ENCODE measurements around the gene CDK6. TPM values are rescaled to one million over a fixed set of nuclear protein-coding genes. Genes with fewer than 3 reads are reported as not detected.

The CDK6 gene
- total RNA-seq, 4 donors from 2014 or later: 9.5 to 21.4 (median 15.9) TPM

DNA sequence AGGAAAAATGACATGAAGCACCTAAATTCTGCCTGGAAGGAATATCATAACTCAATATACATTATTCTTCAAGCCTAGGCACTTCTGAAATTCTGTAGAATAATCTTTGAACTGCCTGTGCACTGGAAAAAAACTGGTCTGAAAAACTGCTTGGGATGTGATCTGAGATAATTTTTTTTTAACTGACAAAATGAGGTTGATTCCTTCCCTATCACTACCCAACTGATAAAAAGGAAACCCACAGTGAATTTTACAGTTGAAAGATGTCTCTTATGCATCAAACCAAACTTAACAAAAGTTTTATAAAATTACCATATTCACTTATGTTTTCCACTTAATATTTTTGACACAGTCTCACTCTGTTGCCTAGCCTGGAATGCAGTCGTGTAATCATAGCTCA is 179.0 kb downstream of the CDK6 start:
- TF ChIP-seq, protein P1, sequence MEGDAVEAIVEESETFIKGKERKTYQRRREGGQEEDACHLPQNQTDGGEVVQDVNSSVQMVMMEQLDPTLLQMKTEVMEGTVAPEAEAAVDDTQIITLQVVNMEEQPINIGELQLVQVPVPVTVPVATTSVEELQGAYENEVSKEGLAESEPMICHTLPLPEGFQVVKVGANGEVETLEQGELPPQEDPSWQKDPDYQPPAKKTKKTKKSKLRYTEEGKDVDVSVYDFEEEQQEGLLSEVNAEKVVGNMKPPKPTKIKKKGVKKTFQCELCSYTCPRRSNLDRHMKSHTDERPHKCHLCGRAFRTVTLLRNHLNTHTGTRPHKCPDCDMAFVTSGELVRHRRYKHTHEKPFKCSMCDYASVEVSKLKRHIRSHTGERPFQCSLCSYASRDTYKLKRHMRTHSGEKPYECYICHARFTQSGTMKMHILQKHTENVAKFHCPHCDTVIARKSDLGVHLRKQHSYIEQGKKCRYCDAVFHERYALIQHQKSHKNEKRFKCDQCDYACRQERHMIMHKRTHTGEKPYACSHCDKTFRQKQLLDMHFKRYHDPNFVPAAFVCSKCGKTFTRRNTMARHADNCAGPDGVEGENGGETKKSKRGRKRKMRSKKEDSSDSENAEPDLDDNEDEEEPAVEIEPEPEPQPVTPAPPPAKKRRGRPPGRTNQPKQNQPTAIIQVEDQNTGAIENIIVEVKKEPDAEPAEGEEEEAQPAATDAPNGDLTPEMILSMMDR (IDR thresholded peaks at IDR 0.05; ENCODE audit: low read depth): no peak

DNA sequence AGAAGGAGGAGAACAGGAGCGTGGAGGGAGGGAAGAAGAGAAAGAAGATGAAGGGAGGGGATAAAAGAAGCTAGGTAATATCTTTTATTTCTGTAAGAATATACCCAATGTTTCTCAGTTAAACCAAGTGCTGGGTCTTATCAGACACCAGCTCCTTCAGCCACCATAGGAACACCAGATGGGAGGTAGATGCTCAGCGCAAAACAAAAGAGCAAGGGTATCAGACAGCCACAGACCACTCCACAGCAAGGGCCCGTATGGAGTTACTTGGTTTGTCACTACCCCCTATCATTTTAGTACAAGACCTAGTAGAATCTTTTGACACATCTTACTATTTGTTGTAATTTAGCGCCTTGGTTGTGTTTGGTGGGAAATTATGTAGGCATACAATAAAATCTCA is 180.3 kb downstream of the CDK6 start:
- TF ChIP-seq, protein P1 (IDR thresholded peaks at IDR 0.05; ENCODE audit: low read depth): no peak

- TF ChIP-seq, protein P1 (IDR thresholded peaks at IDR 0.05; ENCODE audit: low read depth): no peak
Observed at GRCh38 chr7:92655346-92655884, 181.0 kb downstream of the CDK6 start.

DNA sequence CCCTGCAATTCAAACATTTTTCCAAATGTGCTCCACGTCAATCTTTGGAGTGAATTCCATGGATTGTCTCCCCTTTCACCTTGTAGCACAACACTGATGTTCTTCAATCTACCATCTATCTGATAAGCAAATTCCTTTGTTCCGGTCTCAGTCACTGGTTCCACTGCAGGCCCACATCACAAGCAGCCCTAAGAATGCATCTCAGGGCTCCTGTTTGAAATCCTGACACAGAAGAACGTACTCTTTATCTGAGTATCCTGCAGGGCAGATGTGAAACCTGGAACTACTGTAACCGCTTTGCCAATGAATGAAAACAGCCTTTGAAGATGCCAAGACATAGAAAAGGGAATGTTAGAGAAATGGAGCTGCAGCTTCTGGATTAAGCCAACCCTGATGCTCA is 183.2 kb downstream of the CDK6 start:
- TF ChIP-seq, protein P1 (IDR thresholded peaks at IDR 0.05; ENCODE audit: low read depth): no peak

- TF ChIP-seq, protein P1 (IDR thresholded peaks at IDR 0.05; ENCODE audit: low read depth): no peak
Observed at GRCh38 chr7:92652536-92652935, 183.8 kb downstream of the CDK6 start.

GRCh38 chr7:92650391-92650790 is 186.0 kb downstream of the CDK6 start:
- TF ChIP-seq, protein P1 (IDR thresholded peaks at IDR 0.05; ENCODE audit: low read depth): no peak

- TF ChIP-seq, protein P1 (IDR thresholded peaks at IDR 0.05; ENCODE audit: low read depth): no peak
Observed at GRCh38 chr7:92648067-92648466, 188.3 kb downstream of the CDK6 start.
